HEK293 (cell line): Measurements from ENCODE around the gene SERTAD4.

Source experiments
- GLIS1 ChIP-seq: fragments of 450-650 bp; formaldehyde crosslinking; IDR thresholded peaks from 2 replicates; pipeline ENCODE4 v1.5.1; 2016; ENCODE audit warnings: missing biosample characterization, missing genetic modification characterization
- HOXD13 ChIP-seq: sonication (generic); formaldehyde crosslinking; IDR thresholded peaks from 2 replicates; pipeline ENCODE4 v1.8.0; 2022; ENCODE audit warnings: missing genetic modification reagents, borderline replicate concordance
- ZNF274 ChIP-seq, 2 experiments: fragments of 200-500 bp in 1 of 2; fragments of 450-650 bp in 1 of 2; sonication (Bioruptor generic) in 1 of 2; formaldehyde crosslinking in 1 of 2; IDR thresholded peaks; 2 replicates each; pipeline versions ENCODE4 v1.5.1 to v1.6.1; 2014 to 2016; ENCODE audit warnings: borderline replicate concordance in 1 of 2, inconsistent platforms in 1 of 2, low read length in 1 of 2, missing biosample characterization in 1 of 2, missing genetic modification characterization in 1 of 2
- ZNF302 ChIP-seq: fragments of 450-650 bp; formaldehyde crosslinking; IDR thresholded peaks from 2 replicates; pipeline ENCODE4 v1.5.1; 2016; ENCODE audit warnings: missing biosample characterization, missing genetic modification characterization, low read depth
- TF ChIP-seq, protein P1 (sequence below): fragments of 450-650 bp; formaldehyde crosslinking; IDR thresholded peaks from 2 replicates; pipeline ENCODE4 v1.5.1; 2016; ENCODE audit warnings: missing biosample characterization, missing genetic modification characterization
- TF ChIP-seq, protein P2 (sequence below): fragments of 450-650 bp; formaldehyde crosslinking; IDR thresholded peaks from 2 replicates; pipeline ENCODE4 v1.5.1; 2016; ENCODE audit warnings: missing biosample characterization, missing genetic modification characterization

DNA sequence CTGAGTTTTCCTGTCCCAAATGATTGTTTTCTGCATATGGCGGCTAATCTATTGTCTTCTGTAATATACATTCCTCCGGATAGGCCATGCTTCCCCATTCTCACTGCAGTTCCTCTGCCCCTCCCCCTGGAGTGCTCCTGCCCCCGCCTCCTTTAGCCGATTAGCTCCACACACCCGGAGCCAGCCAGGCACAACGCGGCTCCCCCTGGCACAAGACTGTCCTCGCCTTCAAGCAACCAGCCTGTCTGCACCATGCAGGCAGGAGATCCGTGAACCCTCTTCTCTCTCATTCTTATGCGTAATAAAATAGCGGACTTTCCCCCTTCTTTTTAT, 18.0 kb downstream of the SERTAD4 start:
- TF ChIP-seq ZNF302 (tag by site-specific recombination) (no peak), GLIS1 (no peak), ZNF274 (IDR thresholded peaks at IDR 0.05; ENCODE audit: low read length) (no peak), ZNF274 (tag by site-specific recombination; IDR thresholded peaks at IDR 0.05; ENCODE audit: borderline replicate concordance) (no peak), HOXD13 (no peak)
- TF ChIP-seq, protein P1, sequence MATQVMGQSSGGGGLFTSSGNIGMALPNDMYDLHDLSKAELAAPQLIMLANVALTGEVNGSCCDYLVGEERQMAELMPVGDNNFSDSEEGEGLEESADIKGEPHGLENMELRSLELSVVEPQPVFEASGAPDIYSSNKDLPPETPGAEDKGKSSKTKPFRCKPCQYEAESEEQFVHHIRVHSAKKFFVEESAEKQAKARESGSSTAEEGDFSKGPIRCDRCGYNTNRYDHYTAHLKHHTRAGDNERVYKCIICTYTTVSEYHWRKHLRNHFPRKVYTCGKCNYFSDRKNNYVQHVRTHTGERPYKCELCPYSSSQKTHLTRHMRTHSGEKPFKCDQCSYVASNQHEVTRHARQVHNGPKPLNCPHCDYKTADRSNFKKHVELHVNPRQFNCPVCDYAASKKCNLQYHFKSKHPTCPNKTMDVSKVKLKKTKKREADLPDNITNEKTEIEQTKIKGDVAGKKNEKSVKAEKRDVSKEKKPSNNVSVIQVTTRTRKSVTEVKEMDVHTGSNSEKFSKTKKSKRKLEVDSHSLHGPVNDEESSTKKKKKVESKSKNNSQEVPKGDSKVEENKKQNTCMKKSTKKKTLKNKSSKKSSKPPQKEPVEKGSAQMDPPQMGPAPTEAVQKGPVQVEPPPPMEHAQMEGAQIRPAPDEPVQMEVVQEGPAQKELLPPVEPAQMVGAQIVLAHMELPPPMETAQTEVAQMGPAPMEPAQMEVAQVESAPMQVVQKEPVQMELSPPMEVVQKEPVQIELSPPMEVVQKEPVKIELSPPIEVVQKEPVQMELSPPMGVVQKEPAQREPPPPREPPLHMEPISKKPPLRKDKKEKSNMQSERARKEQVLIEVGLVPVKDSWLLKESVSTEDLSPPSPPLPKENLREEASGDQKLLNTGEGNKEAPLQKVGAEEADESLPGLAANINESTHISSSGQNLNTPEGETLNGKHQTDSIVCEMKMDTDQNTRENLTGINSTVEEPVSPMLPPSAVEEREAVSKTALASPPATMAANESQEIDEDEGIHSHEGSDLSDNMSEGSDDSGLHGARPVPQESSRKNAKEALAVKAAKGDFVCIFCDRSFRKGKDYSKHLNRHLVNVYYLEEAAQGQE (tag by site-specific recombination), result no peak
- TF ChIP-seq, protein P2, sequence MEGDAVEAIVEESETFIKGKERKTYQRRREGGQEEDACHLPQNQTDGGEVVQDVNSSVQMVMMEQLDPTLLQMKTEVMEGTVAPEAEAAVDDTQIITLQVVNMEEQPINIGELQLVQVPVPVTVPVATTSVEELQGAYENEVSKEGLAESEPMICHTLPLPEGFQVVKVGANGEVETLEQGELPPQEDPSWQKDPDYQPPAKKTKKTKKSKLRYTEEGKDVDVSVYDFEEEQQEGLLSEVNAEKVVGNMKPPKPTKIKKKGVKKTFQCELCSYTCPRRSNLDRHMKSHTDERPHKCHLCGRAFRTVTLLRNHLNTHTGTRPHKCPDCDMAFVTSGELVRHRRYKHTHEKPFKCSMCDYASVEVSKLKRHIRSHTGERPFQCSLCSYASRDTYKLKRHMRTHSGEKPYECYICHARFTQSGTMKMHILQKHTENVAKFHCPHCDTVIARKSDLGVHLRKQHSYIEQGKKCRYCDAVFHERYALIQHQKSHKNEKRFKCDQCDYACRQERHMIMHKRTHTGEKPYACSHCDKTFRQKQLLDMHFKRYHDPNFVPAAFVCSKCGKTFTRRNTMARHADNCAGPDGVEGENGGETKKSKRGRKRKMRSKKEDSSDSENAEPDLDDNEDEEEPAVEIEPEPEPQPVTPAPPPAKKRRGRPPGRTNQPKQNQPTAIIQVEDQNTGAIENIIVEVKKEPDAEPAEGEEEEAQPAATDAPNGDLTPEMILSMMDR (tag by site-specific recombination), result no peak
